ENCODE measurements around the gene POLR1D.

Gene POLR1D

DNA sequence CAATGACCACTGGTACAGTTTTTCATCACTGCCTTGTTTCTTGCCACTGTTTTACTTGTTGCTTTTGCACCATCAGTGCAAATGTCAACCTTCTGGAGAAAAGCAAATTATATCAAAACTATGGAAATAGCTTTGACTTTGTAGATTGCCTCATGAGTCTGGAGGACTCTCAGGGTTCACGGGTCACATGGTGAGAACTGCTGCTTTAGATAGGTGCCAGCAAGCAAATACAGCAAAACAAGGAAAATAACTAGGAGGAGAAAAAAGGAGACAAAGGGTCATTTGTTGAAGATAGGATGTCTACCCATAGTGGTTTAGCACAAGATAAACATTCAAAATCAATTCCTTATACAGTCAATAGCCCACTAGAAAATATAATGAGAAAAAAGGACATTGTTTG is 33.1 kb downstream of the POLR1D start:
- H3K4me3 ChIP-seq = no peak overlapping the region
- H3K4me2 ChIP-seq = no peak overlapping the region
- peaks cover 53 to 100% (median 81%) of the 10 kb centered on the region in 11 experiments for H3K36me3 ChIP-seq
- H4K20me1 ChIP-seq = peaks cover 0 to 68% (median 42%) of the 10 kb centered on the region in 11 experiments; a peak in 16 of 22 replicates
- no peak overlapping the region for H3K9ac ChIP-seq
- H3K27me3 ChIP-seq = no peaks in the 10 kb centered on the region
- peaks cover 12 to 14% (median 14%) of the 10 kb centered on the region in 11 experiments for H3K9me3 ChIP-seq (replicated peaks in 1 of 11)
- TF ChIP-seq Cebpa-rat (IDR thresholded peaks at IDR 0.05) = no peak
- no peak overlapping the region for H3K27ac ChIP-seq
- no peaks in the 10 kb centered on the region for H3K4me1 ChIP-seq

DNA sequence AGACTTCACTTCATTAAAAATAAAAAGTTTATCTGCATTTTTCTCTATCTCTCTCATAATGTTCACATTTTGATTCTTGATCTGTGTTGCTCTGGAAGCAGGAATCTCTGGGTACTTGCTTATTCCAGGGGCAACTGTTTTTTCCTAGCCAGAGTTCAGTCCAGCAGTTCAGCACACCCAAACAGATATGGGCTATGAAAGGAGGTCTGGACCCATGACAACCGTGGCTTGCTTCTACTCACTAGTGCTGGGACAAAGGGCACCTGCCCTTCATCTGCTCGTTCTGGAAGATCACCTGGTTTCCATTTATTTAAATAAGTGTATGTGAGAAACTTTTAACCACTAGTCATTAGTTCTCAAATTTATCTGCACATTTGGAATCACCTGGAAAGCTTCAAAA is 36.0 kb downstream of the POLR1D start:
- H3K27me3 ChIP-seq = no peaks in the 10 kb centered on the region
- no peaks in the 10 kb centered on the region for H3K4me1 ChIP-seq
- no peak overlapping the region for H3K4me2 ChIP-seq
- no peak overlapping the region for H3K9ac ChIP-seq
- no peaks in the 10 kb centered on the region for H3K9me3 ChIP-seq (replicated peaks in 1 of 11)
- no peak overlapping the region for H3K27ac ChIP-seq
- peaks cover 3 to 86% (median 63%) of the 10 kb centered on the region in 11 experiments; a peak in 16 of 22 replicates for H4K20me1 ChIP-seq
- H3K4me3 ChIP-seq = no peak overlapping the region
- peaks cover 39 to 98% (median 71%) of the 10 kb centered on the region in 11 experiments for H3K36me3 ChIP-seq
- no peak for TF ChIP-seq Cebpa-rat (IDR thresholded peaks at IDR 0.05)

DNA sequence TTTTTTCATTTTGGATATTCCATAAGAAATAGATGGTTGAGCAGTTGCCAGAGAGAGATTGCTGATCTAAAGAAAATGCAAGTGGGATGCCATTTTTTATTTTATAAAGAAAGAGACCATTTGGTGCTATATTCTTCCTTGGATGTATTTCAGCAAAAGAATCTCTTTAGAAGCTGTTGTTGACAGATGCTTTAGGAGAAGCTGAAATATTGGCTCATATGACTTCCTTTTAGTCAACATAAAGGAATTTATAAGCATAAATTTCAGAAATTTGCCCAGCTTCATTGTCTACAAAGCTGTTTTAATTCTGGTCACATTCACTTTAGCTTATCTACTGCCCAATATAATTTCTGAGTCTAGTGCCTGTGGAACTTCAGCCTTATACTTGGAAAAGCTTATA is 36.9 kb downstream of the POLR1D start:
- Histone ChIP-seq H4K20me1 (peaks cover 3 to 94% (median 71%) of the 10 kb centered on the region in 11 experiments; a peak in 17 of 22 replicates), H3K27ac (no peak overlapping the region), H3K27me3 (no peaks in the 10 kb centered on the region), H3K9ac (no peak overlapping the region), H3K9me3 (replicated peaks in 1 of 11) (no peaks in the 10 kb centered on the region), H3K4me3 (no peak overlapping the region), H3K36me3 (peaks cover 37 to 98% (median 65%) of the 10 kb centered on the region in 11 experiments), H3K4me1 (no peaks in the 10 kb centered on the region), H3K4me2 (no peak overlapping the region)
- TF ChIP-seq Cebpa-rat (IDR thresholded peaks at IDR 0.05) = no peak

DNA sequence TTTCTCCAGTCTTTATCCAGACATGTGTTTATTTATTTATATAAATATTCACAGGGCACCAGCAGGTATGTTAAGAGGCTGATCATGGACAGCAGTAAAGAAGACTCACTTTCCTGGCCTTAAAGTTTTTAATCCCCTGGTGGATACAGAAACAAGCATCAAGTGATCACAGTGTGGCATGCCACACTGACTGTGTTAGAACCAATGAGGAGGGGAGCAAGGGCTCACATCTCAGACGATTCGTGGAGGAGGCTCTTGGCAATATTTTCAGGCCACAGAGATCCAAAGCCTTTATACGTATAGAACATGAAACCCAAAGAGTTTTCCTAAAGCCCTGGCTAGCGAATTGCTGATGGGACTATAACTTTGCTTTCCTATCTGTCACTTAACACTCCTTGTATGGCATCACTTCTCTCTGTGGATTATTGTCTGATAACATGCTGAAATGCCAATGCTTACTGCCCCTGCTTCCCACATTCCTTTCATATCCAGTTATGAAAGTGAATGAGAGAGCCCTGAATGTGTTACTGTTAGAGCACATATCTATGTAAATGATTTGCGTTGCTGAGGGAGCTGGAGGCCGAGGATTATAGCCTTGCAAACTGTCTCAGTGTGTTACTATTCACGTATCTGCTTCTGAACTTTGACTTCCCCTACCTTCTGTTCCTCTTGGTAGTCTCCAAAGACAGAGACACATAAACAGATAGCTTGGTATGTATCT is 37.6 kb downstream of the POLR1D start:
- Histone ChIP-seq H3K27ac (no peak overlapping the region), H3K9ac (no peak overlapping the region)
- no peak for TF ChIP-seq Cebpa-rat (IDR thresholded peaks at IDR 0.05)

DNA sequence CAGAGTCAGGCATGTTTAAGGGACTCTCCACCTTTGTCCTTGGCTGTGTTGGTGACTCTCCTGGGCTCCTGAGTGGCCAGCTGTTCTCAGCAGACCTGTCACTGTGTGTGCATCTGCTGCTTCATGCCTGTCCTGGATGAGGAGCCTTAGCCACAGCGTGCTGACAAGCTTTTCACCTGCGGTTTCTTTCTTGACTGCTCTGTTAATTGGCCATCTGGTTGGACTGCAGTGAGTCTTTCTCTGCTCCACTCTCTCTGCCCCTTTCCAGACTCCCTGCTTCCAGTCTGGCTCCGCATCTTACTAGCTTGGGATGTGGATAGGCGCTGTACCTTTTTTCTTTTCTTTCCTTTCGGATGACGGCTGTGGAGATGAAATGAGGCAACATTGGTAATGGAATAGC is 38.8 kb downstream of the POLR1D start:
- no peak for TF ChIP-seq Cebpa-rat (IDR thresholded peaks at IDR 0.05)
- H3K4me1 ChIP-seq = no peaks in the 10 kb centered on the region
- H4K20me1 ChIP-seq = peaks cover 3 to 96% (median 70%) of the 10 kb centered on the region in 11 experiments; a peak in 19 of 22 replicates
- no peak overlapping the region for H3K9ac ChIP-seq
- peaks cover 44 to 98% (median 64%) of the 10 kb centered on the region in 11 experiments for H3K36me3 ChIP-seq
- no peaks in the 10 kb centered on the region for H3K27me3 ChIP-seq
- no peaks in the 10 kb centered on the region for H3K9me3 ChIP-seq (replicated peaks in 1 of 11)
- H3K4me3 ChIP-seq = no peak overlapping the region
- no peak overlapping the region for H3K4me2 ChIP-seq
- H3K27ac ChIP-seq = no peak overlapping the region

More for the DNA sequence above, 37.6 kb downstream of the POLR1D start:
- peaks cover 43 to 98% (median 65%) of the 10 kb centered on the region in 11 experiments for H3K36me3 ChIP-seq
- no peaks in the 10 kb centered on the region for H3K4me1 ChIP-seq
- no peak overlapping the region for H3K4me3 ChIP-seq
- no peaks in the 10 kb centered on the region for H3K27me3 ChIP-seq
- H3K9me3 ChIP-seq (replicated peaks in 1 of 11) = no peaks in the 10 kb centered on the region
- H3K4me2 ChIP-seq = no peak overlapping the region
- H4K20me1 ChIP-seq = peaks cover 3 to 96% (median 74%) of the 10 kb centered on the region in 11 experiments; a peak in 19 of 22 replicates

DNA sequence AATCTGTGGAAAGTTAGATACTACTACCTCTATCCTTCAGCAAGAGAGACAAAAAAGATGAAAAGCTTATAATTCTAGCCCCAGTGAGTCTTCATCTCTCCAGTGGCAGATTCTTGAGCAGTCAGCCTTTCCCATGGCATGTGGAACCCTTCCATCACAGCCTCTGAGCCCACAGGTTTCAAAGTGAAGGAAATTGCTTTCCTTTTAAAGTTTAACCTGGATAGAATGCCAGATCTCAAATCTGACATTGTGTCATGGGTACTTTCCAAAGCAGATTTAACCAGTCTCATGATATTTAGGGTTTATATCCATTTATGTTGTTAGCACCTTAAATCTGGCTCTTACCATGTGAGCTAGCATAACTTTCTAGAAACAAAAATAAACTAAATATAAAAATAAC is 39.3 kb downstream of the POLR1D start:
- H3K9me3 ChIP-seq (replicated peaks in 1 of 11) = no peaks in the 10 kb centered on the region
- TF ChIP-seq Cebpa-rat (IDR thresholded peaks at IDR 0.05) = no peak
- no peak overlapping the region for H3K4me2 ChIP-seq
- no peak overlapping the region for H3K9ac ChIP-seq
- no peak overlapping the region for H3K4me3 ChIP-seq
- no peaks in the 10 kb centered on the region for H3K27me3 ChIP-seq
- H3K27ac ChIP-seq = no peak overlapping the region
- H3K36me3 ChIP-seq = peaks cover 49 to 98% (median 69%) of the 10 kb centered on the region in 11 experiments
- peaks cover 3 to 93% (median 68%) of the 10 kb centered on the region in 11 experiments; a peak in 19 of 22 replicates for H4K20me1 ChIP-seq
- 0 out of 20 replicates have a peak, but pooled peaks cover 0 to 3% (median 0%) of the 10 kb centered on the region in 10 experiments for H3K4me1 ChIP-seq

DNA sequence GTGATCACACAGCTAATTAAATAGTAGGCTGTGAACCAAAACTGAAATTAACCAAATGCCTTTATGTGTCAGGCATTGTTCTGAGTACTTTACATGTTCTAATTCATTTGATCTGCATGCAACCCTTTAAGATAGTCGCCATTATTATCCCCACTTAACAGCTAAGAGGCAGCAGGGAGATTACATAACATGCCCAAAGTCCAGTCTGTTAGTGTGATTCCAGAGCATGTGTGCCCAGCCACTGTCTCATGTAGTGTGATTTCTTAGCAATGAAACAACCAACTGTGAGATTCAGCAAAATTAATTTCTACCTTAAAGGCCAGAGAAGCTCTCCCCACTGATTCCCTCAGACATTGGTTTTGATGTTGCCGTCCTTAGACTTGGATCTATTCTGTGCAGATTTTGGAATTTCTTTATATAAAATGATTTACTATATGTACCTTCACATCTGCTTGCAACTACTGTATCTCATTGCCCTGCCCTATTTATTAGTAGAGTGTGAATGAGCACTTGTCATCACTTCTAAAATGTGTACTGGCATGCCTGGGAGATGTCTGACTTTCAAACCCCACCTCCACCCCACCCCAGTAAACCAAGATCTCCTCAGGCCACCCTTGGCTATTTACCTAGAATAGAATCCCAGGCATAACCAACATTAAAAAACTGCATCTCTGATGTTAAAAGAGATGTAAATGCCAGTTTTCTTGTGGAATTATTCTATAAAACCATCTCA is 41.2 kb downstream of the POLR1D start:
- peaks cover 0 to 5% (median 0%) of the 10 kb centered on the region in 10 experiments; a peak in 1 of 20 replicates for H3K4me1 ChIP-seq
- no peak overlapping the region for H3K4me2 ChIP-seq
- no peaks in the 10 kb centered on the region for H3K9me3 ChIP-seq (replicated peaks in 1 of 11)
- H3K27ac ChIP-seq = no peak overlapping the region
- no peak overlapping the region for H3K4me3 ChIP-seq
- no peak overlapping the region for H3K9ac ChIP-seq
- H4K20me1 ChIP-seq = peaks cover 3 to 83% (median 53%) of the 10 kb centered on the region in 11 experiments; a peak in 18 of 22 replicates
- no peak for TF ChIP-seq Cebpa-rat (IDR thresholded peaks at IDR 0.05)
- H3K36me3 ChIP-seq = peaks cover 59 to 98% (median 72%) of the 10 kb centered on the region in 11 experiments
- no peaks in the 10 kb centered on the region for H3K27me3 ChIP-seq

DNA sequence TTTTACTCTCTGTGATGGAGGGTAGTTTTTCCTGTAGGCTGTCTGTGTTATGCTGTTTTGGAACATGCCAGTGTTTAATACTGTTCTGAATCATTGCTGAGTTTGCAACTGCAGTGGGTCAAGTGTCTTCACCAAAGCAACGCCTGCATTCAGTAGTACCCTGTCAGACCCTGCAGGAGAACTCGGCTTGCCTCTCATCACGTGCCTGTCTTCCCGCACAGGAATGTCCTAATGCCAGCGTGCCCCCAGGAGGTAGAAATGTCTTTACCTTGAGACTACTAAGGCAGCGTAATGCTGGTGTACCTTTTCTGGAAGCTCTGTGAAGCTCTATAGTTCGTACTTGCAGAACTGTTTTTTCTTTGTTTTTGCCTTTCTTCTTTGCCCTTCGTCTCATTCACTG is 42.3 kb downstream of the POLR1D start:
- Histone ChIP-seq H3K27me3 (no peaks in the 10 kb centered on the region), H3K9ac (no peak overlapping the region), H3K4me2 (no peak overlapping the region), H3K27ac (no peak overlapping the region), H3K36me3 (peaks cover 52 to 98% (median 71%) of the 10 kb centered on the region in 11 experiments), H3K9me3 (replicated peaks in 1 of 11) (no peaks in the 10 kb centered on the region), H3K4me3 (no peak overlapping the region), H4K20me1 (peaks cover 3 to 73% (median 51%) of the 10 kb centered on the region in 11 experiments; a peak in 18 of 22 replicates), H3K4me1 (peaks cover 0 to 5% (median 0%) of the 10 kb centered on the region in 10 experiments; a peak in 1 of 20 replicates)
- TF ChIP-seq Cebpa-rat (IDR thresholded peaks at IDR 0.05) = no peak

DNA sequence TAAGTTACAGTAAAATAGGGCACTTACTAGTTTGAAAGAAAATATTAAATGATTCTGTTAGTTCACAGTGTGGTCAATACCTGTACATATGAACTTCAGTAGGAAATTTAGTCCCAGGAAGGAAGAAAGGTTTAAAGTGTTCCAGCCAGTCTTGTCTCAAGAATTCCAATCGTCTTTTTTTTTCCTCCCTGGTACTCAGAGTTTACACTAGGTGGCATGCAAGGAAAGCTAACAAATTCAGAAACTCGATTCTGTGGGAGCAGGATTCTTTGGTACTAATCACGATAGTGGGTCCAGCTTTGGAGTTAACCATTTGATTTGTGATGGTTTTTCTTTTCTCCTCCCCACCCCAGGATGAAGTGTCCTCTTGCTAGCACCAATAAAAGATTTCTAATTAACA is 43.6 kb downstream of the POLR1D start:
- Histone ChIP-seq H3K4me2 (no peak overlapping the region), H3K4me3 (no peak overlapping the region)

More for the DNA sequence above, 43.6 kb downstream of the POLR1D start:
- H3K9ac ChIP-seq = no peak overlapping the region
- no peaks in the 10 kb centered on the region for H3K27me3 ChIP-seq
- H3K4me1 ChIP-seq = peaks cover 0 to 5% (median 0%) of the 10 kb centered on the region in 10 experiments; a peak in 1 of 20 replicates
- H4K20me1 ChIP-seq = peaks cover 3 to 59% (median 41%) of the 10 kb centered on the region in 11 experiments; a peak in 18 of 22 replicates
- no peak overlapping the region for H3K27ac ChIP-seq
- TF ChIP-seq Cebpa-rat (IDR thresholded peaks at IDR 0.05) = no peak
- no peaks in the 10 kb centered on the region for H3K9me3 ChIP-seq (replicated peaks in 1 of 11)
- H3K36me3 ChIP-seq = peaks cover 38 to 87% (median 58%) of the 10 kb centered on the region in 11 experiments

Measured in BLaER1 treated with 17β-estradiol and CSF1 and Interleukin-3, amounts not matched to agents 10 nM and 100 nM (cell line).